PC-9 (cell line): ENCODE data around the gene CNOT3. TPM values are rescaled to one million over a fixed set of nuclear protein-coding genes. Genes with fewer than 3 reads are reported as not detected.
A peak's percentile ranks its signal among the peaks of the same experiment; 100 is the strongest.

Source experiments
- BruUV-seq: library from RNA; stranded (reverse); fragments of 400-500 nt; replicated peaks from 2 replicates; lab custom pipeline; 2021; lab: Mats Ljungman, UMichigan
- CTCF ChIA-PET: fragments of 300-600 bp; sonication (Branson Sonifier 250); formaldehyde crosslinking; loops from one replicate; lab custom pipeline; 2022; ENCODE audit warnings: antibody characterized with exemption; lab: Charles Lee
- POLR2A ChIA-PET: fragments of 300-600 bp; sonication (Branson Sonifier 250); formaldehyde crosslinking; loops from one replicate; lab custom pipeline; 2022; ENCODE audit warnings: antibody characterized with exemption; ENCODE audit not compliant: unreplicated experiment; lab: Charles Lee
- DNase-seq, 2 experiments: peaks; one replicate each; pipeline versions ENCODE4 v3.0.0 to v3.0.0-alpha.2; 2015 to 2022; ENCODE audit warnings: mixed read lengths in 1 of 2
- H2AFZ ChIP-seq: fragments of 200-600 bp; sonication (generic); 2 replicates; pipeline ENCODE4 v1.8.1; 2017; ENCODE audit warnings: antibody characterized with exemption
- H3F3A ChIP-seq: fragments of 200-600 bp; sonication (generic); 2 replicates; pipeline ENCODE4 v1.8.1; 2017; ENCODE audit warnings: antibody characterized with exemption, mild to moderate bottlenecking, low read depth; ENCODE audit not compliant: insufficient read depth
- H3K27ac ChIP-seq: fragments of 200-600 bp; sonication (generic); 2 replicates; pipeline ENCODE4 v1.6.1; 2016; ENCODE audit warnings: mixed run types
- H3K27me3 ChIP-seq: fragments of 200-600 bp; sonication (generic); 2 replicates; pipeline ENCODE4 v1.6.1; 2016; ENCODE audit warnings: low read depth, mixed run types; ENCODE audit not compliant: insufficient read depth
- H3K36me3 ChIP-seq: fragments of 200-600 bp; sonication (generic); 2 replicates; pipeline ENCODE4 v1.6.1; 2016; ENCODE audit warnings: low read depth, mixed run types
- H3K4me1 ChIP-seq: fragments of 200-600 bp; sonication (generic); replicated peaks from 2 replicates; pipeline ENCODE4 v1.6.1; 2016; ENCODE audit warnings: mixed run types; ENCODE audit not compliant: insufficient read depth
- H3K4me2 ChIP-seq: fragments of 200-600 bp; sonication (generic); 2 replicates; pipeline ENCODE4 v1.6.1; 2017; ENCODE audit warnings: mixed run types
- H3K4me3 ChIP-seq: fragments of 200-600 bp; sonication (generic); 2 replicates; pipeline ENCODE4 v1.6.1; 2016; ENCODE audit warnings: mixed run types
- H3K79me2 ChIP-seq: fragments of 200-600 bp; sonication (generic); 2 replicates; pipeline ENCODE4 v1.6.1; 2017; ENCODE audit warnings: low read depth, mixed run types
- H3K9me2 ChIP-seq: fragments of 200-600 bp; sonication (generic); 2 replicates; pipeline ENCODE4 v1.8.1; 2017; ENCODE audit warnings: mild to moderate bottlenecking; ENCODE audit not compliant: insufficient read depth
- H3K9me3 ChIP-seq: fragments of 200-600 bp; sonication (generic); 2 replicates; pipeline ENCODE4 v1.8.1; 2016; ENCODE audit warnings: low read depth; ENCODE audit not compliant: insufficient read depth
- H4K20me1 ChIP-seq: fragments of 200-600 bp; sonication (generic); 2 replicates; pipeline ENCODE4 v1.8.1; 2017; ENCODE audit not compliant: insufficient read depth
- EZH2 ChIP-seq: fragments of 200-600 bp; sonication (generic); IDR thresholded peaks from 2 replicates; pipeline ENCODE4 v1.8.0; 2017; ENCODE audit warnings: antibody characterized with exemption, low read depth
- intact Hi-C: fragments of 100-400 bp; cut with micrococcal nuclease; formaldehyde crosslinking; loops from one replicate; pipeline ENCODE4 v1.10.0; 2022; ENCODE audit not compliant: unreplicated experiment
- total RNA-seq: library from RNA; stranded (reverse); gene quantifications from 2 replicates; pipeline ENCODE4 v1.2.3, GENCODE V29; 2021
- TF ChIP-seq, protein P1 (sequence below): fragments of 200-600 bp; sonication (generic); conservative IDR thresholded peaks from 2 replicates; pipeline ENCODE4 v1.6.1; 2017; ENCODE audit warnings: mixed run types, antibody characterized with exemption, mild to moderate bottlenecking, moderate library complexity

The CNOT3 gene
- total RNA-seq, 1 experiment from 2014 or later: 89.1 TPM

DNA sequence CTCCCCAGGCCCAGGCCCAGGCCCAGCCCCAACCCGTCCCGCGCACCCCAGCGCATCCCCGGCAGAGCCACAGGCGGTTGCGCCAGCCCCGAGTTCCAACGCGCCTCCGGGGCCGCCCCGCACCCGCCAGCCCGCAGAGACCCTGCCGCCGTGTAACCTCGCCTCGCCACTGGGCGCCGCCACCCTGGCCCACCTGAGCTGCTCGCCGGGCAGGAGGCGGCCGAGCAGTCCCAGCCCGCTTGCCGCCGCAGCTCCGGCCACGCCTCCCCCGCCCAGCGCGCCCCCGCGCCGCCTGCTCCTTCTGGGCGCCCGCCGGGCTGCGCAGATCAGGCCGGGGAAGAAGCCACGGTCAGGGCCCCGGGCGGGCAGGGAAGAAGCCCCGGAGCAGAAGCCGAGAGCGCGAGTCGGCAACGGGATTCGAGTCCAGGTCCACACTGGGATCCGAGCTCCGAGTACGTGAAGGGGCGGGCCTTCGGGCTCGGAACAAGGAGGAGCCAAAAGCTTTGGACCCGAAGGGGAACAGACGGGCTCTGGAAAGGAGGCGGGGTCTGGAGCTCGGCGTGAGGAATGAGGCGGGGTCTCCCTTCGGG lies 51.7 kb downstream of the CNOT3 start, which contains the start of gene MBOAT7:
TSS of gene MBOAT7 (minus strand) at position 436 of the 590 bp plus-strand sequence. CDS start 1,072 bp downstream, outside the sequence.
- Histone ChIP-seq H3K9me3 (no peaks in the 10 kb centered on the region), H3K4me2 (peak within 1 kb of the TSS; percentile 77), H2AFZ (peak within 1 kb of the TSS; percentile 81), H3K9me2 (no peaks in the 10 kb centered on the region), H4K20me1 (peaks cover 7% of the 10 kb centered on the region), H3K4me3 (peak within 1 kb of the TSS; percentile 77), H3K4me1 (peaks cover 24% of the 10 kb centered on the region), H3K27ac (peak within 1 kb of the TSS; percentile 93), H3K36me3 (peaks cover 24% of the 10 kb centered on the region), H3K27me3 (no peaks in the 10 kb centered on the region), H3K79me2 (peaks cover 65% of the 10 kb centered on the region), H3F3A (peaks cover 12% of the 10 kb centered on the region; the same call in 1 of the 2 replicates)
- CTCF ChIA-PET: interaction anchor here (1.0 to 1.8 kb wide), 2 partner anchors 16 to 52 kb away, joined by 4 to 7 read pairs; partner anchors contain the start of genes CNOT3 and TMC4
- POLR2A ChIA-PET: interaction anchor here (0.5 to 2.8 kb wide), 19 partner anchors 10 to 1410 kb away, joined by 3 to 50 read pairs (median 5); partner anchors contain the start of genes CNOT3, FIZ1, HSPBP1 and LENG9
- intact Hi-C loops: loop anchor here (5.0 kb wide), 1 partner anchor 1288 kb away; the partner anchor contains the start of gene ZNF628
- TF ChIP-seq EZH2: no peak
- TF ChIP-seq, protein P1, sequence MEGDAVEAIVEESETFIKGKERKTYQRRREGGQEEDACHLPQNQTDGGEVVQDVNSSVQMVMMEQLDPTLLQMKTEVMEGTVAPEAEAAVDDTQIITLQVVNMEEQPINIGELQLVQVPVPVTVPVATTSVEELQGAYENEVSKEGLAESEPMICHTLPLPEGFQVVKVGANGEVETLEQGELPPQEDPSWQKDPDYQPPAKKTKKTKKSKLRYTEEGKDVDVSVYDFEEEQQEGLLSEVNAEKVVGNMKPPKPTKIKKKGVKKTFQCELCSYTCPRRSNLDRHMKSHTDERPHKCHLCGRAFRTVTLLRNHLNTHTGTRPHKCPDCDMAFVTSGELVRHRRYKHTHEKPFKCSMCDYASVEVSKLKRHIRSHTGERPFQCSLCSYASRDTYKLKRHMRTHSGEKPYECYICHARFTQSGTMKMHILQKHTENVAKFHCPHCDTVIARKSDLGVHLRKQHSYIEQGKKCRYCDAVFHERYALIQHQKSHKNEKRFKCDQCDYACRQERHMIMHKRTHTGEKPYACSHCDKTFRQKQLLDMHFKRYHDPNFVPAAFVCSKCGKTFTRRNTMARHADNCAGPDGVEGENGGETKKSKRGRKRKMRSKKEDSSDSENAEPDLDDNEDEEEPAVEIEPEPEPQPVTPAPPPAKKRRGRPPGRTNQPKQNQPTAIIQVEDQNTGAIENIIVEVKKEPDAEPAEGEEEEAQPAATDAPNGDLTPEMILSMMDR: no peak; the same call in 1 of the 2 replicates
- BruUV-seq: no TSS peak
- peak in 1 of 2 experiments; percentile 56 for DNase-seq

DNA sequence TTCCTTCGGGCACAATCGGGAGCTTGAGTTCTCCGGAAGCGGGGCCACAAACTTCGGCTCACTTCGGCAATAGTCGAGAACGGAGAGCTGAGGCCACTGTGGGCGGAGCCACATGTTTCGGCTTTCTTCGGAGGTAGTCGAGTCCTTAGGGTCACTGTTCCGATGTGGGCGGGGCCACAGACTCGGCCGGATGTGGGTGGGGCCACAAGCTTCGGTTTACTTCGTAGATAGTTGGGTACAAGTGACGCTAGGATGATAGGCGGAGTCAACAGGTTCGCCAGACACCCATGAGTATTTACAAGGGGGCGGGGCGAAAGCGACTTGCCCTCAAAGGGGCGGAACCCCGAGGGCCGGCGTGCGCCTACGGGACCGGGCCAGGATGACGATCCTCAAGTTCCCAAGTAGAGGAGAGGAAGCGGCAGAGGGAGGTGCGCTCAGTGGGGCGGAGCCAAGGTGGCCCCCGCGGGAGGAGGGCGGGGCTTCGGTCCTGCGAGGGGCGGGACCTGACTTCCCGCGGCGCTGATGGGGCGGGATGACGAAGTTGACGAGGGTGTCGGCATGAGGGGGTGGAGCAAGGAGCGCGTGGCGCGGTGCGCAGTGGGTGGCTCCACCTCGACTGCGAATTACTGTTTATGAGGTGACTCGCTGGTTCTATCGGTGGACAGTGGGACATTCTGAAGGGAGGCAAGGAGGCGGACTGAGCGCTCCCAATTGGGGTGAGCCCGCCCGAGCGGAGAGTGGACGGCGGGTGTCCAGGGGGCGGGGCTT lies 52.4 kb downstream of the CNOT3 start:
- Histone ChIP-seq H2AFZ (peak overlapping the region; percentile 78), H3K27me3 (no peaks in the 10 kb centered on the region), H3K27ac (peak overlapping the region; percentile 93), H3K4me3 (peak overlapping the region; percentile 77), H3K36me3 (peaks cover 27% of the 10 kb centered on the region), H3F3A (peaks cover 5% of the 10 kb centered on the region; the same call in 1 of the 2 replicates), H3K4me1 (peaks cover 24% of the 10 kb centered on the region), H3K4me2 (peak overlapping the region; percentile 65), H3K9me3 (no peaks in the 10 kb centered on the region), H4K20me1 (peaks cover 7% of the 10 kb centered on the region), H3K9me2 (no peaks in the 10 kb centered on the region), H3K79me2 (peaks cover 65% of the 10 kb centered on the region)
- DNase-seq: peak; percentile 100
- ChIA-PET CTCF (interaction anchor here (0.6 to 1.8 kb wide), 4 partner anchors 16 to 53 kb away, joined by 3 to 7 read pairs (median 4); partner anchors contain the start of genes CNOT3 and TMC4), POLR2A (interaction anchor here (0.5 to 2.8 kb wide), 23 partner anchors 9 to 1409 kb away, joined by 3 to 50 read pairs (median 4); partner anchors contain the start of genes CNOT3, FIZ1, HSPBP1 and LENG9)
- intact Hi-C loops: loop anchor here (1.0 to 5.0 kb wide), 5 partner anchors 10 to 1287 kb away; partner anchors contain the start of genes CNOT3, LENG1, RPS9 and TMC4
- TF ChIP-seq EZH2: no peak
- TF ChIP-seq, protein P1: no peak
- no TSS peak for BruUV-seq
